HCT116 (cell line): ENCODE results near the gene GALE.

ENCODE experiments used
- CEBPB ChIP-seq: IDR thresholded peaks from 2 replicates; pipeline ENCODE4 v1.6.1; 2012; ENCODE audit warnings: low read depth
- CTCF ChIP-seq, 3 experiments: fragments of 200-600 bp in 1 of 3; sonication (generic) in 1 of 3; IDR thresholded peaks in 2 of 3; conservative IDR thresholded peaks in 1 of 3; 2 replicates each; pipeline ENCODE4 v1.5.1; 2012 to 2017; ENCODE audit warnings: low read depth in 2 of 3, low read length in 2 of 3, antibody characterized with exemption in 1 of 3, borderline replicate concordance in 1 of 3, control low read depth in 1 of 3, mild to moderate bottlenecking in 1 of 3, mixed read lengths in 1 of 3, mixed run types in 1 of 3, moderate library complexity in 1 of 3; ENCODE audit not compliant: insufficient read depth in 1 of 3
- POLR2AphosphoS5 ChIP-seq: IDR thresholded peaks from 2 replicates; pipeline ENCODE4 v1.6.1; 2011; ENCODE audit warnings: mild to moderate bottlenecking, low read depth, low read length, moderate library complexity
- RAD21 ChIP-seq: IDR thresholded peaks from 2 replicates; pipeline ENCODE4 v1.6.1; 2012; ENCODE audit warnings: low read depth, mild to moderate bottlenecking
- REST ChIP-seq: IDR thresholded peaks from 2 replicates; pipeline ENCODE4 v1.6.1; 2012; ENCODE audit warnings: low read depth
- SP1 ChIP-seq: IDR thresholded peaks from 2 replicates; pipeline ENCODE4 v1.6.1; 2012; ENCODE audit warnings: low read depth

DNA sequence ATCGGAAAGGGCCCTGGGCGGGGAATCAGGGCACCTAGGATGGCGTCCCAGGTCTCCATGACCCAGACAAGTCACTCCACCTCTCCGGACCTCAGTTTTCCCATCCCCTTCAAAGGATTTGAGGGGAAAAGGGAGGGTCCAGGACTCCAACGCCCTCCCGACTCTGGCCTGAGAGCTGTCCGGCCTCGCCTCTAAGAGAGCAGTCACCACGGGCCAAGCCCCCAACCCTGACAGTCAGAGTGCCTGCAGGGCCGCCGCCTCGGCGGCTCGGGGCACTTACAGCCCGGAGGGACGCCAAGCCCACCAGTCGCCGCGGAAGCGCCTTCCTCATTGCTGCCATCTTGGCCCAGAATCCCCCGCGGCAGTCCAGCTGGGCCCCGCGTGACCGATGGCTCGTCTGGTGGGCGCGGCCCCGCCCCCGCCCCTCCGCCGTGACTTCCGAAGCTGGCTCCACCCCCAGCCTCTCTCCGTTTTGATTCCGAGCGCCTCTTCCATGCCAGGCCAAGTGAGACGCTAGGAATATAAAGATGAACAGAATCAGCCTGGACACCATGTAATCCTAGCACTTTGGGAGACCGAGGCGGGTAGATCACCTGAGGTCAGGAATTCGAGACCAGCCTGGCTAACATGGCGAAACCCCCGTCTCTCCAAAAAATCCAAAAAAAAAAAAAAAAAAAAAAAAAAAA lies 24.7 kb upstream of the GALE start, which contains the start of gene HMGCL:
- TF ChIP-seq SP1 = peak; percentile 29; the same call in 1 of the 2 replicates
- TF ChIP-seq RAD21 = no peak
- TF ChIP-seq POLR2AphosphoS5 = peak; percentile 96
- TF ChIP-seq CTCF (IDR thresholded peaks at IDR 0.05 in 2 of 3, conservative IDR thresholded peaks at IDR 0.05 in 1 of 3; ENCODE audit: borderline replicate concordance in 1 of 3, insufficient read depth in 1 of 3, low read depth in 2 of 3, low read length in 2 of 3) = no peak
- no peak for TF ChIP-seq CEBPB
- TF ChIP-seq REST = no peak
